Neural cell (in vitro differentiated cells): ENCODE measurements around the gene TMTC1.

Source experiments
- CTCF ChIP-seq: fragments of 450-650 bp; IDR thresholded peaks from 2 replicates; pipeline ENCODE4 v1.5.1; 2014; ENCODE audit warnings: antibody characterized with exemption, mild to moderate bottlenecking, moderate library complexity; ENCODE audit not compliant: poor library complexity, severe bottlenecking
- EP300 ChIP-seq: fragments of 450-650 bp; conservative IDR thresholded peaks from 2 replicates; pipeline ENCODE4 v1.6.1; 2014; ENCODE audit warnings: antibody characterized with exemption, mild to moderate bottlenecking, moderate library complexity; ENCODE audit not compliant: poor library complexity, severe bottlenecking
- RAD21 ChIP-seq: fragments of 450-650 bp; conservative IDR thresholded peaks from 2 replicates; pipeline ENCODE4 v1.6.1; 2014; ENCODE audit warnings: antibody characterized with exemption, mild to moderate bottlenecking, moderate library complexity
- TAF1 ChIP-seq: IDR thresholded peaks from 2 replicates; pipeline ENCODE4 v1.6.1; 2012; ENCODE audit warnings: low read depth

GRCh38 chr12:29497588-29497987 is 286.2 kb downstream of the TMTC1 start, which contains the start of gene OVCH1:
- TF ChIP-seq CTCF (no peak), TAF1 (no peak), RAD21 (no peak), EP300 (no peak)
